Neural cell (in vitro differentiated cells): ENCODE measurements around the gene SLC2A4. TPM values are rescaled to one million over a fixed set of nuclear protein-coding genes. Genes with fewer than 3 reads are reported as not detected.

Source experiments
- H2AFZ ChIP-seq: fragments of 200-600, 300-800 bp; sonication (generic), shearing (Covaris generic); 2 replicates; pipeline ENCODE4 v1.6.0; 2014; ENCODE audit warnings: low read depth, mild to moderate bottlenecking, antibody characterized with exemption, low read length, moderate library complexity
- H3F3A ChIP-seq: fragments of 200-600 bp; shearing (Covaris generic); 2 replicates; pipeline ENCODE4 v1.6.1; 2016; ENCODE audit warnings: mild to moderate bottlenecking, moderate library complexity, mixed read lengths, antibody characterized with exemption, low read length; ENCODE audit not compliant: insufficient read depth, poor library complexity, severe bottlenecking
- H3K27ac ChIP-seq: fragments of 200-600, 300-800 bp; sonication (generic), shearing (Covaris generic); 2 replicates; pipeline ENCODE4 v1.5.1; 2014; ENCODE audit warnings: mild to moderate bottlenecking, low read length, moderate library complexity
- H3K27me3 ChIP-seq: fragments of 300-800, 200-600 bp; sonication (generic), shearing (Covaris generic); 2 replicates; pipeline ENCODE4 v1.6.0; 2014; ENCODE audit warnings: mild to moderate bottlenecking, low read depth, low read length, moderate library complexity; ENCODE audit not compliant: insufficient read depth
- H3K36me3 ChIP-seq: fragments of 300-800, 200-600 bp; sonication (generic), shearing (Covaris generic); 2 replicates; pipeline ENCODE4 v1.5.1; 2014; ENCODE audit warnings: mild to moderate bottlenecking, antibody characterized with exemption, low read length, moderate library complexity; ENCODE audit not compliant: insufficient read depth
- H3K4me2 ChIP-seq: fragments of 300-800, 200-600 bp; sonication (generic), shearing (Covaris generic); 2 replicates; pipeline ENCODE4 v1.6.0; 2014; ENCODE audit warnings: mild to moderate bottlenecking, low read length
- H3K4me3 ChIP-seq: fragments of 300-800, 200-600 bp; sonication (generic), shearing (Covaris generic); 2 replicates; pipeline ENCODE4 v1.5.1; 2014; ENCODE audit warnings: mild to moderate bottlenecking, low read length, moderate library complexity
- H3K79me2 ChIP-seq: fragments of 200-600 bp; shearing (Covaris generic); replicated peaks from 2 replicates; pipeline ENCODE4 v1.6.0; 2014; ENCODE audit warnings: mild to moderate bottlenecking, low read length, moderate library complexity; ENCODE audit not compliant: insufficient read depth
- H3K9ac ChIP-seq: fragments of 300-800, 200-600 bp; sonication (generic), shearing (Covaris generic); 2 replicates; pipeline ENCODE4 v1.6.1; 2016; ENCODE audit warnings: mild to moderate bottlenecking, low read length, mixed read lengths
- H3K9me2 ChIP-seq: fragments of 200-600 bp; shearing (Covaris generic); 2 replicates; pipeline ENCODE4 v1.6.1; 2016; ENCODE audit warnings: mild to moderate bottlenecking, low read length, mixed read lengths; ENCODE audit not compliant: insufficient read depth
- H3K9me3 ChIP-seq: fragments of 200-600, 300-800 bp; sonication (generic), shearing (Covaris generic); 2 replicates; pipeline ENCODE4 v1.6.1; 2016; ENCODE audit warnings: mild to moderate bottlenecking, mixed run types, low read length, moderate library complexity, mixed read lengths
- H4K20me1 ChIP-seq: fragments of 200-600 bp; shearing (Covaris generic); 2 replicates; pipeline ENCODE4 v1.6.1; 2016; ENCODE audit warnings: mild to moderate bottlenecking, mixed run types; ENCODE audit not compliant: insufficient read depth
- EZH2 ChIP-seq: fragments of 200-600, 300-800 bp; shearing (Covaris generic), sonication (generic); IDR thresholded peaks from 2 replicates; pipeline ENCODE4 v1.6.1; 2014; ENCODE audit warnings: antibody characterized with exemption, low read length, borderline replicate concordance, mild to moderate bottlenecking; ENCODE audit not compliant: insufficient read depth, poor library complexity, severe bottlenecking
- MXI1 ChIP-seq: fragments of 450-650 bp; conservative IDR thresholded peaks from 2 replicates; pipeline ENCODE4 v1.6.1; 2014; ENCODE audit warnings: antibody characterized with exemption, mild to moderate bottlenecking; ENCODE audit not compliant: poor library complexity, severe bottlenecking
- POLR2AphosphoS5 ChIP-seq: IDR thresholded peaks from 2 replicates; pipeline ENCODE4 v1.6.1; 2012
- RAD21 ChIP-seq: fragments of 450-650 bp; conservative IDR thresholded peaks from 2 replicates; pipeline ENCODE4 v1.6.1; 2014; ENCODE audit warnings: antibody characterized with exemption, mild to moderate bottlenecking, moderate library complexity
- SMC3 ChIP-seq: fragments of 450-650 bp; conservative IDR thresholded peaks from 2 replicates; pipeline ENCODE4 v1.6.1; 2014; ENCODE audit warnings: antibody characterized with exemption, mild to moderate bottlenecking, moderate library complexity; ENCODE audit not compliant: poor library complexity
- TAF1 ChIP-seq: IDR thresholded peaks from 2 replicates; pipeline ENCODE4 v1.6.1; 2012; ENCODE audit warnings: low read depth
- polyA plus RNA-seq: library from polyadenylated mRNA; depleted of rRNA; stranded (reverse); fragments of >200 nt; gene quantifications from 2 replicates; pipeline ENCODE4 v1.2.3, GENCODE V29; 2014
- TF ChIP-seq, protein P1 (sequence below): fragments of 450-650 bp; IDR thresholded peaks from 2 replicates; pipeline ENCODE4 v1.5.1; 2014; ENCODE audit warnings: antibody characterized with exemption, mild to moderate bottlenecking, moderate library complexity; ENCODE audit not compliant: poor library complexity, severe bottlenecking
- TF ChIP-seq, protein P2 (sequence below): IDR thresholded peaks from 2 replicates; pipeline ENCODE4 v1.6.1; 2012; ENCODE audit warnings: borderline replicate concordance

Gene SLC2A4
- polyA plus RNA-seq, 1 donor from 2014 or later: not detected

DNA sequence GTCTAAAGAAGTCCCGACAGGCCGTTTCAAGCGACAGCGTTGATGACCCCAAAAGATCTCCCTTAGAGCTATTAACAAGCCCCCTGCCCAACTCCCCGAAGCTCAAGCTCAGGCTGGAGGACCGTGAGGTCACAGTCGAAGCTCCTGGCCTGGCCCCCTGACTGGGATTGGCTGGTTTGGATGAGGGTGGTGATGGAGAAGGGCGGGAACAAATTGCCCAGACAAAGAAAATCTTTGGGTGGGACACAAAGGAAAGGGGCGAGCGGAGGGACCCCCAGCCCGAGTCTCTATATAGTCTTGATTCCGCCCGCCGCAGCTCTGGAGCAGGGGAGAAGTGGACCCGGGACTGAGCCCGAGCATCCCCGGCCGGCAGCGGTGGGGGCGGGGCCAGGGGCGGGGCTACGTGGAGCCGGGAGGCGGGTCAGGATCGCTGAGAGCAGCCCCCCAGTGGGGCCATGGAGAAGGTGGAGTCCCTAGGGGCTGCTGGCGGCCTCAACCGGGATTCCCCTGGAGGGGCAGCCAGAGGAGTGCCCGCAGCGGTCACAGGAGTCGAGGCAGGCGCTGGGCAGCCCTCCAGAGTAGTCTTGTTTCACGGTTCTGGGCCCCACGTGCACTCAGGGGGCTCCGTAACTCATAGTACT is 48.6 kb downstream of the SLC2A4 start:
- no peak for TF ChIP-seq SMC3
- TF ChIP-seq RAD21: no peak
- TF ChIP-seq TAF1: peak; percentile 7
- no peak for TF ChIP-seq POLR2AphosphoS5
- TF ChIP-seq MXI1: no peak
- Histone ChIP-seq H3K4me2 (peak overlapping the region; percentile 49), H3K9ac (peak overlapping the region; percentile 81), H3K9me2 (no peaks in the 10 kb centered on the region), H2AFZ (peak overlapping the region; percentile 61), H3K9me3 (no peaks in the 10 kb centered on the region), H3K27me3 (no peaks in the 10 kb centered on the region), H3K27ac (peak overlapping the region; percentile 93), H3K4me3 (peak overlapping the region; percentile 92), H4K20me1 (no peaks in the 10 kb centered on the region), H3K79me2 (peaks cover 9% of the 10 kb centered on the region), H3K36me3 (no peaks in the 10 kb centered on the region), H3F3A (no peaks in the 10 kb centered on the region)

DNA sequence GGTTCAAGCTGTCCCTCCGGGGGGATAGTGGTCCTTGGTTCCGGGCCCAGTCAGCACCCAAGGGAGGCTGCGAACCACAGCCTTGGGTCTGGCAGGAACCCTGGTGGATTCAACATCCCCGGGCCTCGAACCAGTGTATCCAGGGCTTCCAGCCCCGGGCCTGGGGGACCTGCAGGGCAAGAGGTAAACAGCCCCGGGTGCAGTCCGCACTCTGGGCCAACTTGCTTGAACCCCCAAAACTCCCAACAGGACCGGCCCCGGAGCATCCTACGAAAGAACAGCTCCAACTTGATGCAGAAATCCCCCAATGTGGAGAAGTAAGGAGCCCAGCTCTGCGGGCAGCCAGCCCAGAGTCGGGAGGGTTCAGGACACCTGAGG is 49.1 kb downstream of the SLC2A4 start:
- peak overlapping the region; percentile 61 for H2AFZ ChIP-seq

More for the DNA sequence above, 49.1 kb downstream of the SLC2A4 start:
- H3K27ac ChIP-seq: peak overlapping the region; percentile 93
- peak overlapping the region; percentile 92 for H3K4me3 ChIP-seq
- H3K36me3 ChIP-seq: no peaks in the 10 kb centered on the region
- no peaks in the 10 kb centered on the region for H3K27me3 ChIP-seq
- TF ChIP-seq, protein P1, sequence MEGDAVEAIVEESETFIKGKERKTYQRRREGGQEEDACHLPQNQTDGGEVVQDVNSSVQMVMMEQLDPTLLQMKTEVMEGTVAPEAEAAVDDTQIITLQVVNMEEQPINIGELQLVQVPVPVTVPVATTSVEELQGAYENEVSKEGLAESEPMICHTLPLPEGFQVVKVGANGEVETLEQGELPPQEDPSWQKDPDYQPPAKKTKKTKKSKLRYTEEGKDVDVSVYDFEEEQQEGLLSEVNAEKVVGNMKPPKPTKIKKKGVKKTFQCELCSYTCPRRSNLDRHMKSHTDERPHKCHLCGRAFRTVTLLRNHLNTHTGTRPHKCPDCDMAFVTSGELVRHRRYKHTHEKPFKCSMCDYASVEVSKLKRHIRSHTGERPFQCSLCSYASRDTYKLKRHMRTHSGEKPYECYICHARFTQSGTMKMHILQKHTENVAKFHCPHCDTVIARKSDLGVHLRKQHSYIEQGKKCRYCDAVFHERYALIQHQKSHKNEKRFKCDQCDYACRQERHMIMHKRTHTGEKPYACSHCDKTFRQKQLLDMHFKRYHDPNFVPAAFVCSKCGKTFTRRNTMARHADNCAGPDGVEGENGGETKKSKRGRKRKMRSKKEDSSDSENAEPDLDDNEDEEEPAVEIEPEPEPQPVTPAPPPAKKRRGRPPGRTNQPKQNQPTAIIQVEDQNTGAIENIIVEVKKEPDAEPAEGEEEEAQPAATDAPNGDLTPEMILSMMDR: no peak
- TF ChIP-seq MXI1: no peak
- no peak for TF ChIP-seq EZH2
- TF ChIP-seq, protein P2, sequence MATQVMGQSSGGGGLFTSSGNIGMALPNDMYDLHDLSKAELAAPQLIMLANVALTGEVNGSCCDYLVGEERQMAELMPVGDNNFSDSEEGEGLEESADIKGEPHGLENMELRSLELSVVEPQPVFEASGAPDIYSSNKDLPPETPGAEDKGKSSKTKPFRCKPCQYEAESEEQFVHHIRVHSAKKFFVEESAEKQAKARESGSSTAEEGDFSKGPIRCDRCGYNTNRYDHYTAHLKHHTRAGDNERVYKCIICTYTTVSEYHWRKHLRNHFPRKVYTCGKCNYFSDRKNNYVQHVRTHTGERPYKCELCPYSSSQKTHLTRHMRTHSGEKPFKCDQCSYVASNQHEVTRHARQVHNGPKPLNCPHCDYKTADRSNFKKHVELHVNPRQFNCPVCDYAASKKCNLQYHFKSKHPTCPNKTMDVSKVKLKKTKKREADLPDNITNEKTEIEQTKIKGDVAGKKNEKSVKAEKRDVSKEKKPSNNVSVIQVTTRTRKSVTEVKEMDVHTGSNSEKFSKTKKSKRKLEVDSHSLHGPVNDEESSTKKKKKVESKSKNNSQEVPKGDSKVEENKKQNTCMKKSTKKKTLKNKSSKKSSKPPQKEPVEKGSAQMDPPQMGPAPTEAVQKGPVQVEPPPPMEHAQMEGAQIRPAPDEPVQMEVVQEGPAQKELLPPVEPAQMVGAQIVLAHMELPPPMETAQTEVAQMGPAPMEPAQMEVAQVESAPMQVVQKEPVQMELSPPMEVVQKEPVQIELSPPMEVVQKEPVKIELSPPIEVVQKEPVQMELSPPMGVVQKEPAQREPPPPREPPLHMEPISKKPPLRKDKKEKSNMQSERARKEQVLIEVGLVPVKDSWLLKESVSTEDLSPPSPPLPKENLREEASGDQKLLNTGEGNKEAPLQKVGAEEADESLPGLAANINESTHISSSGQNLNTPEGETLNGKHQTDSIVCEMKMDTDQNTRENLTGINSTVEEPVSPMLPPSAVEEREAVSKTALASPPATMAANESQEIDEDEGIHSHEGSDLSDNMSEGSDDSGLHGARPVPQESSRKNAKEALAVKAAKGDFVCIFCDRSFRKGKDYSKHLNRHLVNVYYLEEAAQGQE: no peak
- no peak for TF ChIP-seq SMC3
- no peak overlapping the region for H3K4me2 ChIP-seq
- no peaks in the 10 kb centered on the region for H4K20me1 ChIP-seq
- peaks cover 9% of the 10 kb centered on the region for H3K79me2 ChIP-seq
- no peaks in the 10 kb centered on the region for H3K9me2 ChIP-seq
- H3K9me3 ChIP-seq: no peaks in the 10 kb centered on the region
- peak overlapping the region; percentile 81 for H3K9ac ChIP-seq
- H3F3A ChIP-seq: no peaks in the 10 kb centered on the region
